Neuronal stem cell (in vitro differentiated cells): ENCODE results near the gene FOXF2.

ENCODE experiments used
- DNase-seq: peaks from one replicate; pipeline ENCODE4 v3.0.0-alpha.2; 2013; ENCODE audit warnings: low spot score
- H2AFZ ChIP-seq: one replicate; pipeline ENCODE4 v1.6.1; 2013; ENCODE audit warnings: mild to moderate bottlenecking, low read length, inconsistent platforms
- H2AK5ac ChIP-seq: 2 replicates; pipeline ENCODE4 v1.6.1; 2013; ENCODE audit warnings: low read depth, mild to moderate bottlenecking, inconsistent platforms, low read length, moderate library complexity, mixed read lengths
- H2BK120ac ChIP-seq: 2 replicates; pipeline ENCODE4 v1.6.1; 2013; ENCODE audit warnings: low read depth, mild to moderate bottlenecking, inconsistent platforms, low read length, moderate library complexity, mixed read lengths
- H2BK12ac ChIP-seq: one replicate; pipeline ENCODE4 v1.6.1; 2013; ENCODE audit warnings: low read length, inconsistent platforms
- H2BK15ac ChIP-seq: 2 replicates; pipeline ENCODE4 v1.6.1; 2013; ENCODE audit warnings: mild to moderate bottlenecking, low read length, inconsistent platforms, mixed read lengths
- H2BK5ac ChIP-seq: one replicate; pipeline ENCODE4 v1.6.1; 2013; ENCODE audit warnings: inconsistent platforms, mild to moderate bottlenecking, low read length, moderate library complexity
- H3K14ac ChIP-seq: one replicate; pipeline ENCODE4 v1.6.1; 2013; ENCODE audit warnings: low read length, inconsistent platforms
- H3K18ac ChIP-seq: 2 replicates; pipeline ENCODE4 v1.6.1; 2013; ENCODE audit warnings: low read length, inconsistent platforms
- H3K23ac ChIP-seq: 2 replicates; pipeline ENCODE4 v1.6.1; 2013; ENCODE audit warnings: low read depth, mild to moderate bottlenecking, mixed read lengths, low read length, inconsistent platforms; ENCODE audit not compliant: poor library complexity
- H3K27ac ChIP-seq: replicated peaks from 3 replicates; pipeline ENCODE4 v1.5.1; 2013; ENCODE audit warnings: low read length, inconsistent platforms
- H3K27me3 ChIP-seq, 3 experiments: 2 replicates each; pipeline ENCODE4 v1.6.1; 2013; ENCODE audit warnings: low read length in 3 of 3, mild to moderate bottlenecking in 2 of 3, inconsistent platforms in 1 of 3, low read depth in 1 of 3, mixed read lengths in 1 of 3, moderate library complexity in 1 of 3; ENCODE audit not compliant: control insufficient read depth in 3 of 3, insufficient read depth in 3 of 3
- H3K36me3 ChIP-seq, 2 donors: replicated peaks in 1 of 2; 2 replicates each; pipeline ENCODE4 v1.6.1; 2013; ENCODE audit warnings: low read length in 2 of 2; ENCODE audit not compliant: control insufficient read depth in 2 of 2, insufficient read depth in 2 of 2
- H3K4ac ChIP-seq: 2 replicates; pipeline ENCODE4 v1.6.1; 2013; ENCODE audit warnings: inconsistent platforms, mild to moderate bottlenecking, low read length, moderate library complexity
- H3K4me1 ChIP-seq, 2 donors: 1 replicate in 1 of 2; 2 replicates in 1 of 2; pipeline ENCODE4 v1.6.1; 2013; ENCODE audit warnings: low read length in 2 of 2, low read depth in 1 of 2; ENCODE audit not compliant: control insufficient read depth in 2 of 2, insufficient read depth in 1 of 2
- H3K4me2 ChIP-seq: one replicate; pipeline ENCODE4 v1.6.1; 2013; ENCODE audit warnings: mild to moderate bottlenecking, low read length, inconsistent platforms; ENCODE audit not compliant: insufficient read depth, poor library complexity, severe bottlenecking
- H3K4me3 ChIP-seq, 2 donors: 2 replicates each; pipeline ENCODE4 v1.5.1; 2013; ENCODE audit warnings: low read length in 2 of 2, mild to moderate bottlenecking in 2 of 2, inconsistent platforms in 1 of 2, moderate library complexity in 1 of 2
- H3K79me1 ChIP-seq: one replicate; pipeline ENCODE4 v1.6.1; 2013; ENCODE audit warnings: low read depth, mild to moderate bottlenecking, inconsistent platforms, low read length, moderate library complexity
- H3K9ac ChIP-seq: one replicate; pipeline ENCODE4 v1.6.1; 2013; ENCODE audit warnings: mild to moderate bottlenecking, low read depth, low read length, inconsistent platforms; ENCODE audit not compliant: poor library complexity
- H3K9me3 ChIP-seq, 2 donors: replicated peaks in 1 of 2; 2 replicates each; pipeline versions ENCODE3 to v1.6.1; 2013; ENCODE audit warnings: low read length in 2 of 2, mild to moderate bottlenecking in 2 of 2, inconsistent platforms in 1 of 2, low read depth in 1 of 2, mixed read lengths in 1 of 2, moderate library complexity in 1 of 2; ENCODE audit not compliant: control insufficient read depth in 2 of 2, insufficient read depth in 1 of 2
- H4K8ac ChIP-seq: one replicate; pipeline ENCODE4 v1.6.1; 2013; ENCODE audit warnings: low read depth, mild to moderate bottlenecking, inconsistent platforms, low read length, moderate library complexity
- H4K91ac ChIP-seq: one replicate; pipeline ENCODE4 v1.6.1; 2013; ENCODE audit warnings: low read length, low read depth, mild to moderate bottlenecking, inconsistent platforms; ENCODE audit not compliant: poor library complexity
- WGBS, 2 donors: extraction: QIAGEN DNeasy Blood & Tissue Kit; methylation state at CpG; one replicate each; pipeline ENCODE4 v1.1.7; 2013; ENCODE audit warnings: missing lambda C conversion rate in 2 of 2, mixed read lengths in 1 of 2; ENCODE audit not compliant: insufficient read length in 2 of 2, insufficient replicate concordance in 1 of 2; ENCODE audit errors: extremely low coverage in 2 of 2; 5-methylcytosine and 5-hydroxymethylcytosine counted together

Gene FOXF2

GRCh38 chr6:1377526-1377925 is 11.8 kb upstream of the FOXF2 start:
- Histone ChIP-seq H4K8ac (no peak overlapping the region), H3K9me3 (peaks cover 0 to 17% of the 10 kb centered on the region in 2 donors), H3K36me3 (no peaks in the 10 kb centered on the region), H3K4me2 (no peak overlapping the region), H3K23ac (no peak overlapping the region), H2BK12ac (no peak overlapping the region), H2BK120ac (no peak overlapping the region), H3K79me1 (no peaks in the 10 kb centered on the region), H3K4me1 (peaks cover 0 to 2% of the 10 kb centered on the region in 2 donors), H3K4me3 (no peak overlapping the region), H2AK5ac (no peak overlapping the region), H3K27me3 (peaks cover 44 to 96% (median 72%) of the 10 kb centered on the region in 3 experiments), H3K27ac (no peak overlapping the region), H3K14ac (no peak overlapping the region), H2BK5ac (no peak overlapping the region), H3K9ac (no peak overlapping the region), H2AFZ (no peak overlapping the region), H4K91ac (no peak overlapping the region), H3K18ac (no peak overlapping the region), H3K4ac (no peak overlapping the region), H2BK15ac (no peak overlapping the region)
- 89% methylated on average over 2 of the region's 11 CpGs; no CpG with 5 or more reads in 1 of the 2 donors for WGBS, 2 donors
- peak; percentile 8 for DNase-seq

GRCh38 chr6:1378065-1379016 is 11.0 kb upstream of the FOXF2 start:
- no peak overlapping the region for H3K4me3 ChIP-seq
- H3K79me1 ChIP-seq = no peaks in the 10 kb centered on the region
- H3K36me3 ChIP-seq = no peaks in the 10 kb centered on the region
- H2AFZ ChIP-seq = peak overlapping the region; percentile 72
- DNase-seq = peak; percentile 51
- no peak overlapping the region for H2BK15ac ChIP-seq
- no peak overlapping the region for H2BK5ac ChIP-seq
- H3K18ac ChIP-seq = peak overlapping the region; percentile 44
- no peak overlapping the region for H2AK5ac ChIP-seq
- H3K23ac ChIP-seq = peak overlapping the region; percentile 83
- peak overlapping the region; percentile 13 for H3K4me2 ChIP-seq
- no peak overlapping the region for H3K4ac ChIP-seq
- no peak overlapping the region for H3K27ac ChIP-seq
- H3K4me1 ChIP-seq = peaks cover 0 to 2% of the 10 kb centered on the region in 2 donors
- H4K8ac ChIP-seq = no peak overlapping the region
- H3K9me3 ChIP-seq = peaks cover 0 to 17% of the 10 kb centered on the region in 2 donors
- no peak overlapping the region for H2BK12ac ChIP-seq
- H3K27me3 ChIP-seq = peaks cover 52 to 96% (median 80%) of the 10 kb centered on the region in 3 experiments
- no peak overlapping the region for H4K91ac ChIP-seq
- WGBS, 2 donors = no CpG with 5 or more reads among the region's 89 CpGs
- no peak overlapping the region for H2BK120ac ChIP-seq
- H3K9ac ChIP-seq = no peak overlapping the region
- no peak overlapping the region for H3K14ac ChIP-seq

DNA sequence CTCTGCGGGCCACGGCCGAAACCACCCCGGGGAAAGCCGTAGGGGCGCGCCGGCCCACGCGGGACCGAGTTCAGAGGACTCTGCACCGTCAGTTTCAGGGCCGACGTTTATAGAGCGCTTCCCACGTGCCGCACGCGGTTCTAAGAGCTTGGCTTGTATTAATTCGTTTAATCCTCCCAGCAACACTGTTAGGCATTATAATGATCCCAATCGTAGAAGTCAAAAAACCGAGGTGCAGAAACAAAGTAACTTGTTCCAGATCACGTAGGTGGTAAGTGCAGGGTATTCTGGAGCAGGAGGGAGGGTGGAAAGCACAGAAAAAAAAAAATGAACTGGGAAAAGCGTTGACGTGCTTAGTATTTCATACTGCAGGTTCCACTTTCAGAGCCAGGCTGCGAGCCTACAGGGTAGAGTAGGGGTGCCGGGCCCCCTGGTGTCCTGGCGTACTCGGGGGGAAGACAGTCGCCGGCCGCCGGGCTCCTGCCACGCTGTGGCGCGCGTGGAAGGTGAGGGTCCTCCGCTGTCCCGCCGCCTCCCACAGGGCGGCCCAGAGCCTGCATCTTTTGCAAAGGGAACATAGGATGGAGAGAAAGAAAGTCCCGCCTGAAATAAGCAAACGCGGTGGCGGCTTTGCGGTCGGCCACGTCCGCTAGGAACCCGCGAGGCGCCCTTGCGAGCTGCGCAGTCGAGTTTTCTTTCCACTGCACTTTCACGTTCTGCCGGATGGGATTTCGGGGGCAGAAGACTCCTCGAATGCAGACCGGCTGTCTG is 10.2 kb upstream of the FOXF2 start:
- Histone ChIP-seq H3K9me3 (peaks cover 0 to 17% of the 10 kb centered on the region in 2 donors), H2AFZ (peak overlapping the region; percentile 72), H2AK5ac (no peak overlapping the region), H2BK15ac (no peak overlapping the region), H3K79me1 (no peaks in the 10 kb centered on the region), H3K4me2 (no peak overlapping the region), H4K8ac (no peak overlapping the region), H2BK12ac (no peak overlapping the region), H3K4ac (no peak overlapping the region), H3K9ac (no peak overlapping the region), H3K36me3 (no peaks in the 10 kb centered on the region), H3K4me1 (peaks cover 0 to 2% of the 10 kb centered on the region in 2 donors), H3K23ac (peak overlapping the region; percentile 83), H2BK5ac (no peak overlapping the region), H3K18ac (peak overlapping the region; percentile 44), H3K27me3 (peaks cover 60 to 96% (median 86%) of the 10 kb centered on the region in 3 experiments), H3K27ac (no peak overlapping the region), H3K4me3 (no peak overlapping the region), H4K91ac (no peak overlapping the region), H2BK120ac (no peak overlapping the region), H3K14ac (no peak overlapping the region)
- WGBS, 2 donors = no CpG with 5 or more reads among the region's 60 CpGs
- peak; percentile 35 for DNase-seq

DNA sequence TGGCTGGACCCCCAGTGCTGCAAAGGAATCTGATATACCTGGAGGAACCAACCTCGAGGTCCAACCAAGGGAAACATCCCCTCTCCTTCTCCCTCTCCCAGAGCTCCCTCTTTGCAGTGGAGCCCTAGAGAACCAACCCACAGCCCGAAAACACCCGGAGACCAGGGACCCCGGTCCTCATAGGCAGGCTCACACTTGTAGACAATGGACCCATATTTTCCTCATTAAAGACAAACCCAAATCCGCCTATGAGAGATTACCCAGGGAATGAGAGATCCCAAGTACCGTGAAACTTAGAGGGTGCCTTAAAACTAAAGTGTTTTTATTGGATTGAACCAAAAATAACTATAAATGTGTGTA is 9.6 kb upstream of the FOXF2 start:
- H2AFZ ChIP-seq = no peak overlapping the region
- WGBS, 2 donors = no CpG with 5 or more reads among the region's 6 CpGs

More for the DNA sequence above, 9.6 kb upstream of the FOXF2 start:
- Histone ChIP-seq H3K9me3 (peaks cover 0 to 17% of the 10 kb centered on the region in 2 donors), H2BK12ac (no peak overlapping the region), H3K79me1 (no peaks in the 10 kb centered on the region), H3K4me3 (no peak overlapping the region), H4K8ac (no peak overlapping the region), H4K91ac (no peak overlapping the region), H3K14ac (no peak overlapping the region), H2BK120ac (no peak overlapping the region), H3K4me1 (peaks cover 0 to 2% of the 10 kb centered on the region in 2 donors), H3K23ac (no peak overlapping the region), H3K9ac (no peak overlapping the region), H3K27ac (no peak overlapping the region), H3K18ac (no peak overlapping the region), H2BK5ac (no peak overlapping the region), H3K4ac (no peak overlapping the region), H3K4me2 (no peak overlapping the region), H3K27me3 (peaks cover 66 to 96% (median 88%) of the 10 kb centered on the region in 3 experiments), H2AK5ac (no peak overlapping the region), H3K36me3 (no peaks in the 10 kb centered on the region), H2BK15ac (no peak overlapping the region)
- no peak for DNase-seq
